Hematopoietic multipotent progenitor cell treated with erythropoietin and hydrocortisone succinate and interleukin-3 and kit ligand, for 6 days (in vitro differentiated cells): Measurements from ENCODE around the gene LRRK1.

Source experiments
- DNase-seq: peaks from one replicate; pipeline ENCODE4 v3.0.0-alpha.2; 2015

Gene LRRK1, protein sequence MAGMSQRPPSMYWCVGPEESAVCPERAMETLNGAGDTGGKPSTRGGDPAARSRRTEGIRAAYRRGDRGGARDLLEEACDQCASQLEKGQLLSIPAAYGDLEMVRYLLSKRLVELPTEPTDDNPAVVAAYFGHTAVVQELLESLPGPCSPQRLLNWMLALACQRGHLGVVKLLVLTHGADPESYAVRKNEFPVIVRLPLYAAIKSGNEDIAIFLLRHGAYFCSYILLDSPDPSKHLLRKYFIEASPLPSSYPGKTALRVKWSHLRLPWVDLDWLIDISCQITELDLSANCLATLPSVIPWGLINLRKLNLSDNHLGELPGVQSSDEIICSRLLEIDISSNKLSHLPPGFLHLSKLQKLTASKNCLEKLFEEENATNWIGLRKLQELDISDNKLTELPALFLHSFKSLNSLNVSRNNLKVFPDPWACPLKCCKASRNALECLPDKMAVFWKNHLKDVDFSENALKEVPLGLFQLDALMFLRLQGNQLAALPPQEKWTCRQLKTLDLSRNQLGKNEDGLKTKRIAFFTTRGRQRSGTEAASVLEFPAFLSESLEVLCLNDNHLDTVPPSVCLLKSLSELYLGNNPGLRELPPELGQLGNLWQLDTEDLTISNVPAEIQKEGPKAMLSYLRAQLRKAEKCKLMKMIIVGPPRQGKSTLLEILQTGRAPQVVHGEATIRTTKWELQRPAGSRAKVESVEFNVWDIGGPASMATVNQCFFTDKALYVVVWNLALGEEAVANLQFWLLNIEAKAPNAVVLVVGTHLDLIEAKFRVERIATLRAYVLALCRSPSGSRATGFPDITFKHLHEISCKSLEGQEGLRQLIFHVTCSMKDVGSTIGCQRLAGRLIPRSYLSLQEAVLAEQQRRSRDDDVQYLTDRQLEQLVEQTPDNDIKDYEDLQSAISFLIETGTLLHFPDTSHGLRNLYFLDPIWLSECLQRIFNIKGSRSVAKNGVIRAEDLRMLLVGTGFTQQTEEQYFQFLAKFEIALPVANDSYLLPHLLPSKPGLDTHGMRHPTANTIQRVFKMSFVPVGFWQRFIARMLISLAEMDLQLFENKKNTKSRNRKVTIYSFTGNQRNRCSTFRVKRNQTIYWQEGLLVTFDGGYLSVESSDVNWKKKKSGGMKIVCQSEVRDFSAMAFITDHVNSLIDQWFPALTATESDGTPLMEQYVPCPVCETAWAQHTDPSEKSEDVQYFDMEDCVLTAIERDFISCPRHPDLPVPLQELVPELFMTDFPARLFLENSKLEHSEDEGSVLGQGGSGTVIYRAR (N-terminal part only)

GRCh38 chr15:100918690-100919480, at the start of gene LRRK1:
Gene LRRK1, plus strand, starts transcription at chr15:100919357. Its CDS starts 5,276 bp downstream, at chr15:100924633.
- DNase-seq: peak; percentile 59

DNA sequence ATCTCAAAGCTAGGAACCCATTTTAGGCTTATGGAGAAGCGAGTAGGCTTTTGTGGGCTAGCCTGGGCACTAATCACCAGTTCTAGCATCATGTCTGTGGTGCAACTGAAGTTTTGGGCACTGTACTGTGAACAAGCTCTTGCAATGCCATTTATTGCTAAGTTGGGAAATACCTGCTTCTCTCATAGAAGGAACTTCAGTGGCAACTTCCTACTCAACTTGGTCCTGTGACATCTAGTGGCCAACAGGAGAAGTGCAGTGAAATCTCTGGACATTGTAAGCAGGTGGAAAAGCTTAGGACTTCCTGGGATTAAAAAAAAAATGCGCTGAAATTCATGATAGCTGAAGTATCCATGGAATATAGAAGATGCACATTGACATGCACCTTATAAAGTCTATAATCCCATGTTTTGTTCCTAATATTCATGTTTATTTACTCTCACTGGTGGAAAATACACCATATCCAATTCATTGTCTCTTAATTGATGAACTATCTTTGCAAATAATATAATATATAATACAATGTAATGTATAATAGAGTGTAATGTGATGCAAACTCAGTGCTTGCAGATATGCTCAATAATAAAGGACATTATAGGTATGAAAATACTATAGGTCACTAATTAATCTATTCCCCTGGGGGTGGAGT, 46.0 kb upstream of the LRRK1 start:
- DNase-seq: peak; percentile 84

GRCh38 chr15:100875495-100875894, 43.7 kb upstream of the LRRK1 start:
- no peak for DNase-seq

- no peak for DNase-seq
Observed at GRCh38 chr15:100875976-100876375, 43.2 kb upstream of the LRRK1 start.

- DNase-seq: no peak
Observed at GRCh38 chr15:100877551-100877950, 41.6 kb upstream of the LRRK1 start.

DNA sequence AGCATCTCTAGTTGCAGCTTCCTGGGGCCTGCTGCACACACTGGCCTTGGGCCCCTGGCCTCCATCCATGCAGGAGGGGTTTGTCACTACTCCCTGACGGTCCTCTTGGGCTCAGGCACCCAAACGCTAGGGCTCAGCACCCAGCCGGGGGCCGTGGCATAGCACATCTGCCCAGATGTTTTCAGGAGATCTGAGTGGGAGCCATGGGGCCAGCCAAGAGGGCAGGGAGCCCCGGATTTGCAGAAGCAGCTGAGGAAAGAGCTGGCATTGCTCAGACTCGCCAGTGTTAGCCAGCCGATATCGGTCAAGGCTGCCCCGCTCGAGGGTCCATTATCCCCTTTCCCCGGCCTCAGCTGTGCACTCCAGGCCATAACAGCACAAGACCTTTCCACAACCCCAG, 41.0 kb upstream of the LRRK1 start:
- DNase-seq: no peak

DNA sequence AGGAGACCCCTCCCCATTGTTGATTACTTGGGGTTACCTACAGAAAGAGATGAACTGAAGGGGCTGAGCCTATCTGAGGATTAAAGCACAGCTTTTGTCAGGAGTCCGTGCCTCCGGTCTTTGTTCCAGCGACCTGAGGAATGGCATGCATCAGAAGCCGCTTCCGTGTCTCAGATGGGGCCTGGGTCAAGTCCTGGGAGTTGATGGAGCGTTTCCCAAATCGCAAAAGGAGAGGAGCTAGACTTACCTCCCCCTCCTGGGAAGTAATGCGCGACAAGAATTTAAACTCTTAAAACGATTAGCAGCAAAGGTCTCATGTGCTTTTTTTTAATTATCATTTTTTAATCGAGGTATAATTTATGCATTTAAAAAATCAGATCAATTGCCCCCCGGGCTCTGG, 40.5 kb upstream of the LRRK1 start:
- no peak for DNase-seq

DNA sequence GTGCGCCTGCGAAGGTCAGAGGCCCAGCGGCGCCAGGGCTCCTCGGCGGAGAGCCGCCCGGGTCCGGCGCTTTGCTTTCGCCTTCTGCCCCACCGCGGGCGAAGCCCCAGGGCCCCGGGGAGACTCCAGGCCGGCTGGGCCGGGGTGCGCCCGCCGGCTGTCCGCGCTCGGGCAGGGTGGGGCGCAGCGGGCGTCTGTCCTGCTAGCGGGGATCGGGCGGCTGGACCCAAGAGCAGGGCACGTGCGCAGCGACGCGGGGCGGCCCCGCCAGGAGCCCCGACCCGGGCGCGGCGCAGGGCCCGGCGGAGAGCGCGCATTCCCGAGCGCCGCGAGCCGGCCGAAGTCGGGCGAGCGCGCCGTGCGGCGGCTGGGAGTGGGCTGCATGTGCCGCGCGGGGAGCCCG, 40.1 kb upstream of the LRRK1 start:
- no peak for DNase-seq

- peak; percentile 11 for DNase-seq
Observed at GRCh38 chr15:100879464-100880138, 39.6 kb upstream of the LRRK1 start, which contains the start of gene ALDH1A3. Gene ALDH1A3, plus strand, starts transcription at chr15:100879831. Its CDS starts 77 bp downstream, at chr15:100879908.

DNA sequence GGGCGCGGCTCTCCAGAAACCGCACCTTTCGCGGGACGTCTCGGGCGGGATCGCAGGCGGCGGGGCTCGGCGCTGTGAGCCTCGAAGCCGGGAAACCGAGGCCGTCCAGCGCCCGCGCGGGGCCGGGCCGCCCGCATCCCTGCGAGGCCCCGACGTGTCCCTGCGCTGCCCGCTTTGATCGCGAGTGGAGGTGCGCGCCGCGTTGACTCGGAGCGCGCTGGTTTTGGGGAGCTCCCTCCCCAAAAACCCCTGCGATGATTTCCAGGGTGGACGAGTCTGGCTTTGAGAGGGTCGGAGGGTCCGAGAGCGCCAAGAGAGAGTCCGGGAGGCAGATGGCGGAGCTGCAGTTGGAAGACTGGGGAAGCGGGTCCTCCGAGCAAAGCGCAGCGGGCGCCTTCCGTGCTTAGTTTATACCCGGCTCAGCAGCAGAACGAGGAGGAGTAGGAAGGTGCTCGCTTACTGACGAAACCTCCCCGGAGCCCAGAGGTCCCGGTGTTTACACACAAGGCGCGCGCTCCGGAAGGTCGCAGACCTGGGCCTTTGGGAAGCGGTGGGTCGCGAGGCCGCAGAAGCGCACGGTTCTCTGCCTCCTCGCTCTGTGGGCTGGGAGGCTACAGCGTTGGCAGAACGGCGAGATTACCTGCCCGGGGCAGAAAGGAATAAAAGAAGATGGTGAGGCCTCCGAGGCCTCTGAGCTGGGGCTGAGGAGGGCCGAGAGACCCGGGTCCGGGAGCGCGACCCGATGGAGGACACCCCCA, 38.8 kb upstream of the LRRK1 start:
- DNase-seq: no peak

- no peak for DNase-seq
Observed at GRCh38 chr15:100880897-100881242, 38.3 kb upstream of the LRRK1 start.

DNA sequence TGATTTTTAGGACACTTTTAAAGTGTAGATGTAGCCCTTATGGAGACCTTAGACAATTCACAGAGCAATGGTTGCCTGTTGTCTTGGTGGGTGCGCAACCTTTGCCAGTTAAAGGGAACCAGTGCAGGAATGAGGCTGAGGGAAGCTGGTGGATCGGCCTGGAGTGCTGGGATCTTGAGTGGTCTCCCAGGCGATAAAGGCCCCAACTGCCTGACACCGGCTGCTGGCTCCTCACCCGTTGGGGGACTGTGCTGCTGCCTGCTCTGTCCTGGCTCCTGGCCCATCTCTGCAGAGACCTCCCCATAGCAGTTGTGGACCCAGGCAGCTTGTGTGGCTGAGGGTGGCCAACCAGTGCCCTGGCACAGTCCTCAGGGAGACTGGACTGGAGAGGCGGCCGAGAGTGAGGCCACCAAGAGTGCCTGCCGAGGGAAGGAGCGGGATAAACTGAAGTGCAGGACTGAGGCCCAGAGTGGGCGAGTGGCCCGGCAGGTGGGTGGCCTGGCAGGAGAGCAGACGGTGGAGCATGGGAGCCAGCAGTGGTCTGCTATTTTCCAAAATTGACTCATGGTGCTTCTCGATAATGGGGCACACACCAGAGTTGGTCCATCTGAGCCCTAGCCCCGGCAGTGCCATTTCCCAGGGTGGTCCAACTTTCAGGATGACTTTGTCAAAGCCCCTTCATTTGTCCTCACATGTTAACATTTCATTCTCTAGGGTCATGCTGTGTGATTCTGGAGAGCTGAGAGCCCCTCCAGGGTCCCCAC, 37.4 kb upstream of the LRRK1 start:
- no peak for DNase-seq

DNA sequence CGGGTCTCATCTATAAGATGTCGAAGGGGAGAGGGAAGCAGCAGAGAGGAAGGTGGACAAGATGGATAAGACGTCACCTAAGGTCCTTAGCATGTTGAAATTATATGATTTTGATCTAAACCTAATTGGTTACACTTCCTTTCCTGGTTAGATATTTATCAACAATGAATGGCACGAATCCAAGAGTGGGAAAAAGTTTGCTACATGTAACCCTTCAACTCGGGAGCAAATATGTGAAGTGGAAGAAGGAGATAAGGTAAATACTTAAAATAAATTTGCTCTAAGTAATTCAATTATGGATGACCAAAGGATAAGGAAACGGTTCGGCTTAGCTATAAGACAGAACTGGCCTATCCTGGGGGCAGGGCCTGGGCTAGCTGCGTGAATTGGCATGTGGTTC, 34.0 kb upstream of the LRRK1 start:
- DNase-seq: no peak

GRCh38 chr15:100885811-100886210, 33.3 kb upstream of the LRRK1 start:
- DNase-seq: no peak

DNA sequence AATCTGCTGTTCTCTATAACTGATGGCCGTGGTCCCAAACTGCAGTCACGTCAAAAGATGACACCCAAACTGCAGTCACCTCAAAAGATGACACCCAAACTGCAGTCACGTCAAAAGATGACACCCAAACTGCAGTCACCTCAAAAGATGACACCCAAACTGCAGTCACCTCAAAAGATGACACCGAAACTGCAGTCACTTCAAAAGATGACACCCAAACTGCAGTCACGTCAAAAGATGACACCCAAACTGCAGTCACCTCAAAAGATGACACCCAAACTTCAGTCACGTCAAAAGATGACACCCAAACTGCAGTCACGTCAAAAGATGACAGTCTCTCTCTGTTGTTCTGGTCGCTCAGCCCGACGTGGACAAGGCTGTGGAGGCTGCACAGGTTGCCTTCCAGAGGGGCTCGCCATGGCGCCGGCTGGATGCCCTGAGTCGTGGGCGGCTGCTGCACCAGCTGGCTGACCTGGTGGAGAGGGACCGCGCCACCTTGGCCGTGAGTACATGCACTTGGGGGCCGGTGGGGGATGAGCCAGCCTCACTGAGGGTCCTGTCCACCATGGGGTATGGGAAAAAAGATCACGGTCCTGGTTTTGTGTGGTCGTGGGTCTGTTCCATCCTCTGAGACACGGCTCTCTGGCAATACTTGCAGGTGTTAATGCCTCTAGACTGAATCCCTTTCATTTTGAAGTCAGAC, 31.8 kb upstream of the LRRK1 start:
- no peak for DNase-seq

GRCh38 chr15:100889385-100890050, 29.6 kb upstream of the LRRK1 start:
- no peak for DNase-seq

DNA sequence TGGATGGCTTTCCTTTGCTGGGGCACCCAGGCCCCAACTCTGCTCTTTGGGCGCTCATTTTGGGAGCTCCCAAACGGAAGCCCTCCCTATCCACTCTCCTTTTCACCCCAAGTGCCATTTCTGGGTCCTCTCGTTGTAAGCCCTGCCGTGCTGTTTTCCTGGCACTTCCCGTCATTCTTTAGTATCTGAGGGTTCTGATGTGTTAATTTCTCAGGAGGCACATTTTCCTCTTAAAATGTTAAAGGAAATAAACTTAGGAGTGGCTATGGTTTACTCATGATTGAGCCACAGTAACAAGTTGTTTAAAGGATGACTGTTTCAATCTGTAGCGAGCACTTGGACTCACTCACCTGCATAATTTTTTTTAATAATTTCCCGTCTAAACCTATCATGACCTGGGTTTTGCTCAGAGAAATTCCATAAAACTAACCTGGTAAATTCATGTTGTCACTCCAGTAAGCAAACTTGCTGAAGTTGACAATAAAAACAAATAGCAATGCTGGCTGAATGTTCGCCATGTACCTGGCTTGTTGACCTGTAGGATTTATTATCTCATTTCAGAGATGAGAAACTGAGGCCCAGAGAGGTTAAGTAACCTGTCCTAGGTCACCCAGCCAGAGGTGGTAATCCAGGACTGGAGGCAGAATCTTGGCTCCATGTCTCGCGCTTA, 29.0 kb upstream of the LRRK1 start:
- no peak for DNase-seq

GRCh38 chr15:100890850-100891249, 28.3 kb upstream of the LRRK1 start:
- DNase-seq: no peak
